GM19035 (cell line): ENCODE results near the gene CARD10.

ENCODE experiments used
- ATAC-seq: cut with Tn5 transposase; IDR thresholded peaks from one replicate; pipeline ENCODE4 v1.9.1; 2021; ENCODE audit not compliant: unreplicated experiment

Gene CARD10

GRCh38 chr22:37519268-37520195 is at the start of gene CARD10:
Gene CARD10, minus strand, starts transcription at chr22:37519415. Its CDS starts 215 bp downstream, at chr22:37519200.
- ATAC-seq: no peak

- no peak for ATAC-seq
These were observed 49.3 kb upstream of the CARD10 start for GRCh38 chr22:37568448-37569008.

- no peak for ATAC-seq
These were observed 48.8 kb upstream of the CARD10 start for GRCh38 chr22:37568012-37568411.

GRCh38 chr22:37566903-37567798 is 47.9 kb upstream of the CARD10 start:
- peak; percentile 87 for ATAC-seq

- no peak for ATAC-seq
These were observed 47.2 kb upstream of the CARD10 start for GRCh38 chr22:37566329-37566837.

- ATAC-seq: no peak
These were observed 46.6 kb upstream of the CARD10 start for GRCh38 chr22:37565830-37566229.

GRCh38 chr22:37564111-37564711 is 45.0 kb upstream of the CARD10 start:
- ATAC-seq: no peak

GRCh38 chr22:37563153-37564081 is 44.2 kb upstream of the CARD10 start:
- ATAC-seq: no peak

- ATAC-seq: no peak
These were observed 43.0 kb upstream of the CARD10 start for GRCh38 chr22:37562049-37562875.

- no peak for ATAC-seq
These were observed 42.2 kb upstream of the CARD10 start for GRCh38 chr22:37561212-37562048.

- ATAC-seq: no peak
These were observed 41.5 kb upstream of the CARD10 start for GRCh38 chr22:37560608-37561211.

- ATAC-seq: no peak
These were observed 40.8 kb upstream of the CARD10 start, which contains the start of gene CDC42EP1 for GRCh38 chr22:37559901-37560607. Gene CDC42EP1, plus strand, starts transcription at chr22:37560480. Its CDS starts 5,870 bp downstream, at chr22:37566350.

- ATAC-seq: no peak
These were observed 40.3 kb upstream of the CARD10 start for GRCh38 chr22:37559521-37559900.

GRCh38 chr22:37558815-37559214 is 39.6 kb upstream of the CARD10 start:
- no peak for ATAC-seq

- no peak for ATAC-seq
These were observed 38.2 kb upstream of the CARD10 start for GRCh38 chr22:37557321-37558001.

- no peak for ATAC-seq
These were observed 37.5 kb upstream of the CARD10 start for GRCh38 chr22:37556710-37557109.
